AG09309 (cell line): Measurements from ENCODE around the gene USP30.

ENCODE experiments used
- DNase-seq: peaks from one replicate; pipeline ENCODE4 v3.0.0-alpha.2; 2010; ENCODE audit warnings: low read depth
- H3K4me3 ChIP-seq: 2 replicates; pipeline ENCODE4 v1.5.1; 2011; ENCODE audit warnings: mild to moderate bottlenecking, low read depth, low read length, moderate library complexity; ENCODE audit not compliant: control insufficient read depth
- CTCF ChIP-seq: IDR thresholded peaks from 2 replicates; pipeline ENCODE4 v1.5.1; 2011; ENCODE audit warnings: mild to moderate bottlenecking, low read depth, low read length, inconsistent platforms; ENCODE audit not compliant: insufficient read depth, control insufficient read depth; ENCODE audit errors: missing control alignments

The USP30 gene

DNA sequence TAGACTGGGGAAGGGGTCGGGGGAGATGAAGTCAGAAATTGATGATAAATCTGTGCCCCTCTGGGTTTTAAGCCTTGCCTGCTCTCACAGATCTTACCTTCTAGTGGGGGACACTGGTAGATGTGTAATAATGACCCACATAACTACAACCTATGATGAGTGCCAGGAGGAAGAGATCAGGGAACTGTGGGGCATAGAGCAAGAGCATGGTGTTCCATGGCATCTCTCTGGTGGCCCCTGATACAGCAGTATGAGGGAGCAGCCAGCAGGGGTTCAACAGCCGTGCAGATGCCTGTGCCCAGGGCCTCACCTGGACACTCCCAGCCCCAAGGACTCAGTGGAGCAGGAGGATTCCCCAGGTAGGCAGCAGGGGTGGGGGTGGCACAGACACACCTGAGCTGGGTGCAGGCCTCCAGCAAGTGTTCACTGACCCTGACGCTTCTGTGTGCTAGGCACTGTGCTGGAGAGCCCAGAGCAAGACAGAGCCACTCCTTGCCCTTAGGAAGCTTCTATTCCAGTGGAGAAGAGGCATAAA is 69.0 kb downstream of the USP30 start:
- DNase-seq: no peak
- TF ChIP-seq CTCF: no peak
- no peak overlapping the region for H3K4me3 ChIP-seq

DNA sequence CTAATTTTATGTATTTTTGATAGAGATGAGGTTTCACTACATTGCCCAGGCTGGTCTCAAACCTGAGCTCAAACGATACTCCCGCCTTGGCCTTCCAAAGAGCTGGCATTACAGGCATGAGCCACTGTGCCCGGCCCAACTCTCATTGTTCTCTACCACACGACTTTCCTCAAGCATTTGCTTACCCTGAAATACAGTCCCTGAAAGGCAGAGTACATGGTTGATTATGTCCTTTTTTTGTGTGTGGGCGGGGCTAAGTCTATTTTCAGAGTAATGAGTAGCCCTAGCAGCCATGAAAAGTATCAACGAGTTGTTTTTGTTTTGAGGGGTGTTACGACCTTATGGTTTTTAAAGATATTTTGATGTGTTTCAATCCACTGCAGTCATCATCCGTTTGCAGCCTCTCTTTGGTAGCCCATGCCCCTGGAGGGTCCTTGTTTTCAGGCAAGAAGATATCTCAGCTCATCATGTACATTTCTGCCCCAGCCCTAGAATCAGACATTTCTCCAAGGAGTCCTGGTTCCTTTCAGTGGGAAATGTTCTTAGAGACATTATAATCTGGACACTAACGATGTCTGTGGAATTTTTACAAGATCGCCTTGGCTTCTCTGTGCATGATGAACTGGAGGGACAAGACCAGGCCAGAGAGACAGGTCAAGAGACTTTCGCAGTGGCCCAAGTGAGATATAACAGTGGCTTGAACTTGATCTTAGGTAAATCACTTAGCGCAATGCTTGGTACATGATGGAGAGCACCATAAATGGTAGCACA is 72.7 kb downstream of the USP30 start:
- no peak for DNase-seq
- TF ChIP-seq CTCF: no peak
- H3K4me3 ChIP-seq: no peak overlapping the region

DNA sequence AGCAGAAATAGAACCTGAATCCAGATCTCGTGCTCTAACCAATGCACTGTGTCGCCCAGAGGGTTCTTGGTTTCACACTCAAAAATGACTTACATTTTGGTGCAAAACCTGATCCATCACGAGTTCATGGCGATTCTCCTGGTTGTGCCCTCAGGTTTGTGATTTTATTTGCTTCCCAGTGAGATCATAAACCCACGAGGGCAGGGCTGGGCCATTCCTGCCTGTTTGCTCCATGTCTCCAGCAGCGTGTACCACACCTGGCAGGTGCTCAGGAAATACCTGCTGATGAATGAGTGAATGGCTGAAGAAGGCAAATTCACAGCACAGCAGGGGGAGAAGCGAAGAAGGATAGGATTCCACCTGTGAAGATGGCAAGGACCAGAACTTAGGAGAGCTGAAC is 73.4 kb downstream of the USP30 start:
- DNase-seq: no peak
- TF ChIP-seq CTCF: no peak
- H3K4me3 ChIP-seq: no peak overlapping the region

DNA sequence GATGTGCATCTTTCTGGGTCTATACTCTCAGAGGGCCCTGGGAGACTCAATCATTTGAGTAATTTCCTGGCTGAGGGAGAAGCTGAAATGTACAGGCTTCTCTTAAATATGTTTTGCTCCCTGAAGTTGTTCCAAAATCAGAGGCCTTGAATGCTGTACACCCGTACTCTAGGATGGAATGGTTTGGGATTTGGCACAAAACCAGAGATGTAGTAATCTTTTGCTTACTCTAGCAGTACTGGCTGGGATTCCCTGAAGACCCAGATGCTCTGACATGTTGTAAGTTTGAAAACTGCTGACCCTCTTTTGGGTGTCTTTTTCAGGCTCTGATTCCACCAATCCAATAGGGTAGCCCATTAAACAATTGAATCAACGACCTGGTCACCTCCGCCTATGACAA is 74.4 kb downstream of the USP30 start:
- no peak for TF ChIP-seq CTCF
- H3K4me3 ChIP-seq: no peak overlapping the region
- no peak for DNase-seq

DNA sequence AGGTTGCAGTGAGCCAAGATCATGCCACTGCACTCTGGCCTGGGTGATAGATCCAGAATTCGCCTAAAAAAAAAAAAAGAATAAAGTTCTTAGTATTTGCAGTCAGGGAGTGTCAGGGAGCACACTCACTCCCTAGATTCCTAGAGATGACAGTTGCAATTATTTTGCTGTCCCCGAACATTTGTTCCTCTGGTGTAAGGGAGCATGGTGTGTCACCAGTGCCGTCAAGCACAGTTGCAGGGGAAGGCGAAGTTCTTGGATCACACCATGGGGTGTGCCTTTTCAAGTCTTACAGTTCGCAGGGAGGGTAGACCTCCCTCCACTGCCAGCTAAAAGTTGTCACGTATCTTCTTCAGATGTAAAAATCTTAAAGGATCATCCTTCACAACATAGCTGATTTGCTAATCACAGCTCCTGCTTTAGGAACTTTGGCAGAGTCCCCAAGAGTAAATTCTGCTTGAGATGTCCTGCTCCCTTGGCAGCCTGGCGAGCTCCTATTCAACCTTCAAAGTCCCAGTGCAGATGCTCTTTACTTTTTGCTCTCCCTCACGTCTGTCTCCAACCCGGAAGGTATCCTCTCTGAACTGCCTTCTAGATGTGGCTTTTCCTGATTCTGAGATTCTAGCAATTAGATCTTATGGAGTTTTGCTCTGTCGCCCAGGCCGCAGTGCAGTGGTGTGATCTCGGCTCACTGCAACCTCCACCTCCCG is 75.3 kb downstream of the USP30 start:
- DNase-seq: no peak
- no peak overlapping the region for H3K4me3 ChIP-seq
- no peak for TF ChIP-seq CTCF

GRCh38 chr12:109130297-109131153 is 78.1 kb downstream of the USP30 start:
- DNase-seq: no peak
- no peak for TF ChIP-seq CTCF

More at GRCh38 chr12:109130297-109131153, 78.1 kb downstream of the USP30 start:
- no peak overlapping the region for H3K4me3 ChIP-seq
